NOMO-1 (cell line): ENCODE measurements around the gene DIAPH3.

Experiments used
- DNase-seq, 2 experiments: peaks; one replicate each; lab custom pipeline; 2025; ENCODE audit not compliant: unreplicated experiment in 2 of 2; lab: John Stamatoyannopoulos, UW

DIAPH3 gene

GRCh38 chr13:60028021-60028420 is 135.7 kb downstream of the DIAPH3 start:
- DNase-seq, result peak; percentile 20 to 64

- no peak for DNase-seq
Measured at GRCh38 chr13:60026286-60026685, 137.4 kb downstream of the DIAPH3 start.

GRCh38 chr13:60020288-60020687 is 143.4 kb downstream of the DIAPH3 start:
- no peak for DNase-seq

GRCh38 chr13:60019119-60019993 is 144.4 kb downstream of the DIAPH3 start:
- peak; percentile 35 to 79 for DNase-seq

- DNase-seq, result no peak
Measured at GRCh38 chr13:60018536-60018935, 145.2 kb downstream of the DIAPH3 start.

- DNase-seq, result no peak
Measured at GRCh38 chr13:60016229-60016628, 147.5 kb downstream of the DIAPH3 start.

GRCh38 chr13:60013166-60013565 is 150.6 kb downstream of the DIAPH3 start:
- DNase-seq, result no peak

- no peak for DNase-seq
Measured at GRCh38 chr13:60012488-60012887, 151.2 kb downstream of the DIAPH3 start.

GRCh38 chr13:60009300-60010253 is 154.2 kb downstream of the DIAPH3 start:
- DNase-seq, result no peak

GRCh38 chr13:60001889-60002288 is 161.8 kb downstream of the DIAPH3 start:
- DNase-seq, result no peak

GRCh38 chr13:60000976-60001375 is 162.8 kb downstream of the DIAPH3 start:
- no peak for DNase-seq

- no peak for DNase-seq
Measured at GRCh38 chr13:60000081-60000480, 163.6 kb downstream of the DIAPH3 start.

GRCh38 chr13:59997976-59998375 is 165.8 kb downstream of the DIAPH3 start:
- no peak for DNase-seq

- no peak for DNase-seq
Measured at GRCh38 chr13:59996461-59996980, 167.2 kb downstream of the DIAPH3 start.

GRCh38 chr13:59991395-59991794 is 172.3 kb downstream of the DIAPH3 start:
- no peak for DNase-seq

- no peak for DNase-seq
Measured at GRCh38 chr13:59982631-59983382, 180.9 kb downstream of the DIAPH3 start.

GRCh38 chr13:59979589-59979988 is 184.1 kb downstream of the DIAPH3 start:
- no peak for DNase-seq

GRCh38 chr13:59978862-59979261 is 184.9 kb downstream of the DIAPH3 start:
- no peak for DNase-seq

- no peak for DNase-seq
Measured at GRCh38 chr13:59976856-59977255, 186.9 kb downstream of the DIAPH3 start.

- no peak for DNase-seq
Measured at GRCh38 chr13:59975807-59976435, 187.8 kb downstream of the DIAPH3 start.
